ENCODE results near the gene NAV2.

The NAV2 gene

DNA sequence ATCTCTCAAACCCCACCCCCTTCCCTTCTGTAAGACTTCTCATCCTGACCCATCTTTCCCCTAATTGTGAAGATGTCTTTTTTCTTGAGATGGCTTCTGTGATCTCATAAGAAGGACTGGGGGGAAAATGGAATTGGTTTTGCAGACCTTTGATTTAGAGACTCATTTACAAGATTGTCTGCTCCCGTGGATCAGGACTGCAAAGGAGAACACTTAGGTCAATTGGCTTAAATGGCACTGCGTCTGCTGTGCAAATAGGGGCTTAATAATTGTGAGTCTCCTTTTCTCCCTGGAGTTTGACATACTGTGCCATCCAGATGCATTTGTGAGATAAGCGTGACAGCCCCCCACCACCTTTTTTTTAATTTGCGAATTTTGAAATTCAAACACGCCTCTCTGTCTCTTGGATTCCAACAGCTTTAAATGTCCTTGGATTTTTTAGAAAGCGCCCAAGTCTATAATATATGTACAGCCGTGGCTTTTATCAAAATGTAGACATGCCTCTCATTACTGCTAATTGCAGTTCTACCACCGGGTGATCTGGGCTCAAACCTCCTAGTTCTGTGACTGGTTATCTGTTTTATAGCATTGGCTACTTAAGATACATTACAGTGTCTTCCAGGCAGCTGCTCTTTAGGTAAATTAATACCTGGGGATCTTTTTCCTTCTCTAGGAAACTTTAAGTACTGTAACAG is 297.7 kb downstream of the NAV2 start:
- TF ChIP-seq EZH2phosphoT487 (IDR thresholded peaks at IDR 0.05; ENCODE audit: low read length) (no peak), EZH2 (optimal IDR thresholded peaks at IDR 0.05; ENCODE audit: low read depth, low read length) (no peak)
- TF ChIP-seq, protein P1, sequence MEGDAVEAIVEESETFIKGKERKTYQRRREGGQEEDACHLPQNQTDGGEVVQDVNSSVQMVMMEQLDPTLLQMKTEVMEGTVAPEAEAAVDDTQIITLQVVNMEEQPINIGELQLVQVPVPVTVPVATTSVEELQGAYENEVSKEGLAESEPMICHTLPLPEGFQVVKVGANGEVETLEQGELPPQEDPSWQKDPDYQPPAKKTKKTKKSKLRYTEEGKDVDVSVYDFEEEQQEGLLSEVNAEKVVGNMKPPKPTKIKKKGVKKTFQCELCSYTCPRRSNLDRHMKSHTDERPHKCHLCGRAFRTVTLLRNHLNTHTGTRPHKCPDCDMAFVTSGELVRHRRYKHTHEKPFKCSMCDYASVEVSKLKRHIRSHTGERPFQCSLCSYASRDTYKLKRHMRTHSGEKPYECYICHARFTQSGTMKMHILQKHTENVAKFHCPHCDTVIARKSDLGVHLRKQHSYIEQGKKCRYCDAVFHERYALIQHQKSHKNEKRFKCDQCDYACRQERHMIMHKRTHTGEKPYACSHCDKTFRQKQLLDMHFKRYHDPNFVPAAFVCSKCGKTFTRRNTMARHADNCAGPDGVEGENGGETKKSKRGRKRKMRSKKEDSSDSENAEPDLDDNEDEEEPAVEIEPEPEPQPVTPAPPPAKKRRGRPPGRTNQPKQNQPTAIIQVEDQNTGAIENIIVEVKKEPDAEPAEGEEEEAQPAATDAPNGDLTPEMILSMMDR (IDR thresholded peaks at IDR 0.05; ENCODE audit: low read length): no peak
- H3K27ac ChIP-seq (ENCODE audit: low read length): no peak overlapping the region

DNA sequence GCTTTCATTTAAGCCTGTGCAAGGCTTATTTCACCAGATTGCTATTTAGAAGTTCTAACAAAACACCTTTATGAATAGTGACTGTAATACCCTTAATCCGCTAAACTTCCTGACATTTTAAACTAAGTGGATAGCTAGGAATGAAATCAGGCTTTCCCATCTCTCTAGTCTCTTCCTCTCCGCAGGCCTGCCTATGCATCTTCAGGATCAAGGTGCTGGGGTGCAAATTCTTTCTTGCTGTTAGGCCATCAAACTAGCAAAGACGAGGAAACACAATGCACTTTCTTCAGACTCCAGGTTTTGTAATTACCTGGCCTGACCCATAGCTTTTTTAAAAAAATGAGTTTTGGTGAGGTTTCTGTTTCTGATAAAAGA is 298.2 kb downstream of the NAV2 start:
- H3K9ac ChIP-seq (ENCODE audit: low read length): no peak overlapping the region
- H3K27ac ChIP-seq (ENCODE audit: low read length): no peak overlapping the region
- no peak overlapping the region for H3K4me3 ChIP-seq (ENCODE audit: low read length)
- no peak for DNase-seq
- H3K79me2 ChIP-seq (ENCODE audit: low read length): no peaks in the 10 kb centered on the region
- no peak overlapping the region for H3K4me2 ChIP-seq (ENCODE audit: low read depth, low read length)
- H3K4me1 ChIP-seq (ENCODE audit: low read length): no peaks in the 10 kb centered on the region
- H4K20me1 ChIP-seq (ENCODE audit: insufficient read depth, low read length): no peaks in the 10 kb centered on the region
- no peak for TF ChIP-seq EZH2 (optimal IDR thresholded peaks at IDR 0.05; ENCODE audit: low read depth, low read length)
- TF ChIP-seq, protein P1 (IDR thresholded peaks at IDR 0.05; ENCODE audit: low read length): no peak
- no peak for TF ChIP-seq EZH2phosphoT487 (IDR thresholded peaks at IDR 0.05; ENCODE audit: low read length)
- no peaks in the 10 kb centered on the region for H3K9me3 ChIP-seq (replicated peaks; ENCODE audit: insufficient read depth, low read length)
- H3F3A ChIP-seq (ENCODE audit: insufficient read depth, low read length): no peaks in the 10 kb centered on the region
- no peaks in the 10 kb centered on the region for H3K36me3 ChIP-seq (replicated peaks; ENCODE audit: insufficient read depth, low read length)
- no peaks in the 10 kb centered on the region for H3K27me3 ChIP-seq (replicated peaks; ENCODE audit: insufficient read depth, low read length)
- no peaks in the 10 kb centered on the region for H3K9me2 ChIP-seq (replicated peaks; ENCODE audit: insufficient read depth, low read length)
- H2AFZ ChIP-seq (ENCODE audit: low read length): no peak overlapping the region

More for the DNA sequence above, 297.7 kb downstream of the NAV2 start:
- no peaks in the 10 kb centered on the region for H3K9me2 ChIP-seq (replicated peaks; ENCODE audit: insufficient read depth, low read length)
- no peaks in the 10 kb centered on the region for H3K79me2 ChIP-seq (ENCODE audit: low read length)
- H3K4me2 ChIP-seq (ENCODE audit: low read depth, low read length): no peak overlapping the region
- no peaks in the 10 kb centered on the region for H3K9me3 ChIP-seq (replicated peaks; ENCODE audit: insufficient read depth, low read length)
- no peaks in the 10 kb centered on the region for H3F3A ChIP-seq (ENCODE audit: insufficient read depth, low read length)
- H2AFZ ChIP-seq (ENCODE audit: low read length): no peak overlapping the region
- no peak overlapping the region for H3K4me3 ChIP-seq (ENCODE audit: low read length)
- H4K20me1 ChIP-seq (ENCODE audit: insufficient read depth, low read length): no peaks in the 10 kb centered on the region
- no peak overlapping the region for H3K9ac ChIP-seq (ENCODE audit: low read length)
- no peaks in the 10 kb centered on the region for H3K27me3 ChIP-seq (replicated peaks; ENCODE audit: insufficient read depth, low read length)
- DNase-seq: no peak
- no peaks in the 10 kb centered on the region for H3K36me3 ChIP-seq (replicated peaks; ENCODE audit: insufficient read depth, low read length)
- no peaks in the 10 kb centered on the region for H3K4me1 ChIP-seq (ENCODE audit: low read length)

DNA sequence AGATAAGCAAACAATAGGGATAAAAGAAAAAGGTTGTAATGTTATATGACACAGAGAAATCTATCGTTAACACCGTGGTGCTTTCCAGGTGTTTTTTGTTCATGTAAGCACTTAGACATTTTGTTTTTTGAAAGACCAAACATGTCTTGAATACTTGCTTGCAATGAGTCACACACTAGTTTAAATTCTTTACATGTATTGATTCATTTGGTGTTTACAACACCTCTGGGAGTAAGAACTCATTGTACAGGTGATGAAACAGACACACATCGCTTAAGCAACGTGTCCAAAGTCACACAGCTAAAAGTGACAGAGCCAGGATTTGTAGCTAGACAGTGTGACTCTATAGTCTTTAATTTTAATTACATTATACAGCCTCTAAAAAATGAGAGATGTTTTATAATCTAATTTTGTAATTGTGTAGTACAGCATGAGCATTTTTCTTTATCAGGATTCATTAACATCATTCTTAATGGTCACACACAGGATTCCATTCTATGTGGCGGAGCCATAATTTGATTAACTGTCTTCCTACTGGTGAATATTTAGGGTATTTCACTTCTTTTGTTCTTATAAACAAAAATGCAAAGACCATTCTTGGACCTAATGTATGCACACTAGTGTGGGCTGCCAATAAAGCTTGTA is 298.8 kb downstream of the NAV2 start:
- no peaks in the 10 kb centered on the region for H3K4me1 ChIP-seq (ENCODE audit: low read length)
- no peak for DNase-seq
- no peaks in the 10 kb centered on the region for H3K27me3 ChIP-seq (replicated peaks; ENCODE audit: insufficient read depth, low read length)
- no peaks in the 10 kb centered on the region for H3K36me3 ChIP-seq (replicated peaks; ENCODE audit: insufficient read depth, low read length)
- H3K27ac ChIP-seq (ENCODE audit: low read length): no peak overlapping the region
- no peak overlapping the region for H3K4me3 ChIP-seq (ENCODE audit: low read length)
- no peak overlapping the region for H3K9ac ChIP-seq (ENCODE audit: low read length)
- H3K9me2 ChIP-seq (replicated peaks; ENCODE audit: insufficient read depth, low read length): no peaks in the 10 kb centered on the region
- H3K9me3 ChIP-seq (replicated peaks; ENCODE audit: insufficient read depth, low read length): no peaks in the 10 kb centered on the region
- no peak overlapping the region for H2AFZ ChIP-seq (ENCODE audit: low read length)
- no peaks in the 10 kb centered on the region for H3F3A ChIP-seq (ENCODE audit: insufficient read depth, low read length)
- H4K20me1 ChIP-seq (ENCODE audit: insufficient read depth, low read length): no peaks in the 10 kb centered on the region
- TF ChIP-seq, protein P1 (IDR thresholded peaks at IDR 0.05; ENCODE audit: low read length): no peak
- TF ChIP-seq EZH2 (optimal IDR thresholded peaks at IDR 0.05; ENCODE audit: low read depth, low read length): no peak
- TF ChIP-seq EZH2phosphoT487 (IDR thresholded peaks at IDR 0.05; ENCODE audit: low read length): no peak
- H3K4me2 ChIP-seq (ENCODE audit: low read depth, low read length): no peak overlapping the region
- no peaks in the 10 kb centered on the region for H3K79me2 ChIP-seq (ENCODE audit: low read length)
